Stimulated activated CD8-positive, alpha-beta memory T cell treated with anti-CD3 and anti-CD28 coated beads, Interleukin-4, amount 100 ng/mL, for 1 hour (primary cell): ENCODE data around the gene SNHG17.

ENCODE experiments used
- DNase-seq, 2 donors: peaks; one replicate each; pipeline ENCODE4 v3.0.0-alpha.2; 2020; ENCODE audit warnings: low read depth in 2 of 2, low spot score in 1 of 2

The SNHG17 gene

GRCh38 chr20:38377039-38377685 lies 58.0 kb downstream of the SNHG17 start:
- no peak for DNase-seq

GRCh38 chr20:38373898-38374297 lies 61.2 kb downstream of the SNHG17 start:
- DNase-seq, result no peak

DNA sequence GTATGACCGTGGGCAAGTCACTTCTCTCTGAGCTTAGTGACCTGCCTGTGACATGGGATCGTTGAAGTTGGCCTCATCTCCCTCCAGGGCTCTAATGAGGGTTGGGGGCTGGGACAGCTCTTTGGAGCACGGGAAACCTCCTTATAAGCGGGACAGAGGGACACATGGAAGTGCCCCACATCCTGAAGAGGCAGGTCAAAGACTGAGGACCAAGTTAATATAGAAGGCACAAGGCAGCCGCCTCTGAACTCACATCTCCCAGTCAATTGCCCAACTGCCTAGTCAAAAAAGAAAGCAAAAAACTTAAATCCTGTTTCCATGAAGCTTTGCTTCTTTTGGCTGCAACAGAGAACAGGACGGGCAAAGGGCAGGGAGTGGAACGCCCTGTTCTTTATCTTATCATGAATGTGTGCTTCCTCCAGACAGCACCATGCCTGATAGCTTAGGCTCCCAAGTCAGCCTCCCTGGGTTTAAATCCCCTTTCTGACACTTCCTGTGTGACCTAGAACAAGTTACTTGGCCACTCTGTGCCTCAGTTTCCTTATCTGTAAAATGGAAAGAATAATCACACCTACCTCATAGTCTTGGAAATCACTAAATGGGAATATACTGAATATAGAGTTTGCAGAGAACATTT lies 61.8 kb downstream of the SNHG17 start:
- DNase-seq, result no peak

- DNase-seq, result no peak
These were observed 62.3 kb downstream of the SNHG17 start for GRCh38 chr20:38372806-38373205.
